Measurements from ENCODE around the gene BCAP29. TPM values are rescaled to one million over a fixed set of nuclear protein-coding genes. Genes with fewer than 3 reads are reported as not detected.

Gene BCAP29
- total and polyA plus RNA-seq, 9 of the 15 experiments (the other 6 are each of a cell fraction or from before 2014, with no cell fraction given) = 63.4 to 137 (median 79.7) TPM

DNA sequence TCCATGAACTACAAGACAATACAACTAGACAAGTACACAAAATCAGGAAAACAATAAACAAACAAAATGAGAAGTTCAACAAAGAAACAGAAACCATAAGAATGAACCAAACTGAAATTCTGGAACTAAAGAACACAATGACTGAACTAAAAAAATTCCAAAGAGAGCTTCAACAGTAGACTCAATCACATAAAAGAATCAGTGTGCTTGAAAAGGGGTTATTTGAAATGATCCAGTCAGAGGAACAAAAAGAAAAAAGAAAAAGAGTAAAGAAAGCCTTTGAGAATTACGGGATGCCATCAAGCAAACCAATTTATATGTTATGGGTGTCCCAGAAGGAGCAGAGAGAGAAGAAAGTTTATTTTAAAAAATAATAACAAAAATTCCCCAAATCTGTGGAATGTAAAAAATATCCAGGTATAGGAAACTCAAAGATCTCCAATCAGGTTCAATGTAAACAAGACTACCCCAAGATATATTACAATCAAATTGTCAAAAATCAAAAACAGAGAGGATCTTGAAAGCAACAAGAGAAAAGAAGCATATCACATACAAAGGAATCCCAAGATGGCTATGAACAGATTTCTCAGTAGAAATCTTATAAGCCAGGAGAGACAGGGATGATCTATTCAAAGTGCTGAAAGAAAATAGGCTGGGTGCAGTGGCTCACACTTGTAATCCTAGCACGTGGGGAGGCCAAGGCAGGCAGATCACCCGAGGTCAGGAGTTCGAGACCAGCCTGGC lies 35.0 kb upstream of the BCAP29 start (continued):
- TF ChIP-seq MXI1 (IDR thresholded peaks at IDR 0.05; ENCODE audit: low read depth, low read length) (no peak), ZNF696 (CRISPR knock-in tag; conservative IDR thresholded peaks at IDR 0.05) (no peak), EP400 (IDR thresholded peaks at IDR 0.05) (no peak), ELF2 (CRISPR knock-in tag; IDR thresholded peaks at IDR 0.05) (no peak), SRSF7 (optimal IDR thresholded peaks at IDR 0.05; ENCODE audit: low read depth, low read length) (no peak), ETV5 (CRISPR knock-in tag; IDR thresholded peaks at IDR 0.05; ENCODE audit: low read depth) (no peak), KLF16 (IDR thresholded peaks at IDR 0.05) (no peak), SMARCB1 (IDR thresholded peaks at IDR 0.05; ENCODE audit: insufficient read length, low read depth) (no peak), ATF1 (CRISPR knock-in tag; IDR thresholded peaks at IDR 0.05) (no peak), ATF1 (tag; IDR thresholded peaks at IDR 0.05) (no peak), MYC (IDR thresholded peaks at IDR 0.05; ENCODE audit: low read depth, low read length) (no peak), MYC (CRISPR knock-in tag; IDR thresholded peaks at IDR 0.05; ENCODE audit: borderline replicate concordance, low read depth) (no peak), ZEB2 (IDR thresholded peaks at IDR 0.05) (0 out of 2 replicates have a peak, but pooled peaks have one; percentile 34)
- TF ChIP-seq, protein P1, sequence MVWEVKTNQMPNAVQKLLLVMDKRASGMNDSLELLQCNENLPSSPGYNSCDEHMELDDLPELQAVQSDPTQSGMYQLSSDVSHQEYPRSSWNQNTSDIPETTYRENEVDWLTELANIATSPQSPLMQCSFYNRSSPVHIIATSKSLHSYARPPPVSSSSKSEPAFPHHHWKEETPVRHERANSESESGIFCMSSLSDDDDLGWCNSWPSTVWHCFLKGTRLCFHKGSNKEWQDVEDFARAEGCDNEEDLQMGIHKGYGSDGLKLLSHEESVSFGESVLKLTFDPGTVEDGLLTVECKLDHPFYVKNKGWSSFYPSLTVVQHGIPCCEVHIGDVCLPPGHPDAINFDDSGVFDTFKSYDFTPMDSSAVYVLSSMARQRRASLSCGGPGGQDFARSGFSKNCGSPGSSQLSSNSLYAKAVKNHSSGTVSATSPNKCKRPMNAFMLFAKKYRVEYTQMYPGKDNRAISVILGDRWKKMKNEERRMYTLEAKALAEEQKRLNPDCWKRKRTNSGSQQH (CRISPR knock-in tag; IDR thresholded peaks at IDR 0.05) = no peak
- TF ChIP-seq, protein P2, sequence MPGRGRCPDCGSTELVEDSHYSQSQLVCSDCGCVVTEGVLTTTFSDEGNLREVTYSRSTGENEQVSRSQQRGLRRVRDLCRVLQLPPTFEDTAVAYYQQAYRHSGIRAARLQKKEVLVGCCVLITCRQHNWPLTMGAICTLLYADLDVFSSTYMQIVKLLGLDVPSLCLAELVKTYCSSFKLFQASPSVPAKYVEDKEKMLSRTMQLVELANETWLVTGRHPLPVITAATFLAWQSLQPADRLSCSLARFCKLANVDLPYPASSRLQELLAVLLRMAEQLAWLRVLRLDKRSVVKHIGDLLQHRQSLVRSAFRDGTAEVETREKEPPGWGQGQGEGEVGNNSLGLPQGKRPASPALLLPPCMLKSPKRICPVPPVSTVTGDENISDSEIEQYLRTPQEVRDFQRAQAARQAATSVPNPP (IDR thresholded peaks at IDR 0.05; ENCODE audit: borderline replicate concordance, insufficient read depth, insufficient read length) = no peak
- TF ChIP-seq, protein P3, sequence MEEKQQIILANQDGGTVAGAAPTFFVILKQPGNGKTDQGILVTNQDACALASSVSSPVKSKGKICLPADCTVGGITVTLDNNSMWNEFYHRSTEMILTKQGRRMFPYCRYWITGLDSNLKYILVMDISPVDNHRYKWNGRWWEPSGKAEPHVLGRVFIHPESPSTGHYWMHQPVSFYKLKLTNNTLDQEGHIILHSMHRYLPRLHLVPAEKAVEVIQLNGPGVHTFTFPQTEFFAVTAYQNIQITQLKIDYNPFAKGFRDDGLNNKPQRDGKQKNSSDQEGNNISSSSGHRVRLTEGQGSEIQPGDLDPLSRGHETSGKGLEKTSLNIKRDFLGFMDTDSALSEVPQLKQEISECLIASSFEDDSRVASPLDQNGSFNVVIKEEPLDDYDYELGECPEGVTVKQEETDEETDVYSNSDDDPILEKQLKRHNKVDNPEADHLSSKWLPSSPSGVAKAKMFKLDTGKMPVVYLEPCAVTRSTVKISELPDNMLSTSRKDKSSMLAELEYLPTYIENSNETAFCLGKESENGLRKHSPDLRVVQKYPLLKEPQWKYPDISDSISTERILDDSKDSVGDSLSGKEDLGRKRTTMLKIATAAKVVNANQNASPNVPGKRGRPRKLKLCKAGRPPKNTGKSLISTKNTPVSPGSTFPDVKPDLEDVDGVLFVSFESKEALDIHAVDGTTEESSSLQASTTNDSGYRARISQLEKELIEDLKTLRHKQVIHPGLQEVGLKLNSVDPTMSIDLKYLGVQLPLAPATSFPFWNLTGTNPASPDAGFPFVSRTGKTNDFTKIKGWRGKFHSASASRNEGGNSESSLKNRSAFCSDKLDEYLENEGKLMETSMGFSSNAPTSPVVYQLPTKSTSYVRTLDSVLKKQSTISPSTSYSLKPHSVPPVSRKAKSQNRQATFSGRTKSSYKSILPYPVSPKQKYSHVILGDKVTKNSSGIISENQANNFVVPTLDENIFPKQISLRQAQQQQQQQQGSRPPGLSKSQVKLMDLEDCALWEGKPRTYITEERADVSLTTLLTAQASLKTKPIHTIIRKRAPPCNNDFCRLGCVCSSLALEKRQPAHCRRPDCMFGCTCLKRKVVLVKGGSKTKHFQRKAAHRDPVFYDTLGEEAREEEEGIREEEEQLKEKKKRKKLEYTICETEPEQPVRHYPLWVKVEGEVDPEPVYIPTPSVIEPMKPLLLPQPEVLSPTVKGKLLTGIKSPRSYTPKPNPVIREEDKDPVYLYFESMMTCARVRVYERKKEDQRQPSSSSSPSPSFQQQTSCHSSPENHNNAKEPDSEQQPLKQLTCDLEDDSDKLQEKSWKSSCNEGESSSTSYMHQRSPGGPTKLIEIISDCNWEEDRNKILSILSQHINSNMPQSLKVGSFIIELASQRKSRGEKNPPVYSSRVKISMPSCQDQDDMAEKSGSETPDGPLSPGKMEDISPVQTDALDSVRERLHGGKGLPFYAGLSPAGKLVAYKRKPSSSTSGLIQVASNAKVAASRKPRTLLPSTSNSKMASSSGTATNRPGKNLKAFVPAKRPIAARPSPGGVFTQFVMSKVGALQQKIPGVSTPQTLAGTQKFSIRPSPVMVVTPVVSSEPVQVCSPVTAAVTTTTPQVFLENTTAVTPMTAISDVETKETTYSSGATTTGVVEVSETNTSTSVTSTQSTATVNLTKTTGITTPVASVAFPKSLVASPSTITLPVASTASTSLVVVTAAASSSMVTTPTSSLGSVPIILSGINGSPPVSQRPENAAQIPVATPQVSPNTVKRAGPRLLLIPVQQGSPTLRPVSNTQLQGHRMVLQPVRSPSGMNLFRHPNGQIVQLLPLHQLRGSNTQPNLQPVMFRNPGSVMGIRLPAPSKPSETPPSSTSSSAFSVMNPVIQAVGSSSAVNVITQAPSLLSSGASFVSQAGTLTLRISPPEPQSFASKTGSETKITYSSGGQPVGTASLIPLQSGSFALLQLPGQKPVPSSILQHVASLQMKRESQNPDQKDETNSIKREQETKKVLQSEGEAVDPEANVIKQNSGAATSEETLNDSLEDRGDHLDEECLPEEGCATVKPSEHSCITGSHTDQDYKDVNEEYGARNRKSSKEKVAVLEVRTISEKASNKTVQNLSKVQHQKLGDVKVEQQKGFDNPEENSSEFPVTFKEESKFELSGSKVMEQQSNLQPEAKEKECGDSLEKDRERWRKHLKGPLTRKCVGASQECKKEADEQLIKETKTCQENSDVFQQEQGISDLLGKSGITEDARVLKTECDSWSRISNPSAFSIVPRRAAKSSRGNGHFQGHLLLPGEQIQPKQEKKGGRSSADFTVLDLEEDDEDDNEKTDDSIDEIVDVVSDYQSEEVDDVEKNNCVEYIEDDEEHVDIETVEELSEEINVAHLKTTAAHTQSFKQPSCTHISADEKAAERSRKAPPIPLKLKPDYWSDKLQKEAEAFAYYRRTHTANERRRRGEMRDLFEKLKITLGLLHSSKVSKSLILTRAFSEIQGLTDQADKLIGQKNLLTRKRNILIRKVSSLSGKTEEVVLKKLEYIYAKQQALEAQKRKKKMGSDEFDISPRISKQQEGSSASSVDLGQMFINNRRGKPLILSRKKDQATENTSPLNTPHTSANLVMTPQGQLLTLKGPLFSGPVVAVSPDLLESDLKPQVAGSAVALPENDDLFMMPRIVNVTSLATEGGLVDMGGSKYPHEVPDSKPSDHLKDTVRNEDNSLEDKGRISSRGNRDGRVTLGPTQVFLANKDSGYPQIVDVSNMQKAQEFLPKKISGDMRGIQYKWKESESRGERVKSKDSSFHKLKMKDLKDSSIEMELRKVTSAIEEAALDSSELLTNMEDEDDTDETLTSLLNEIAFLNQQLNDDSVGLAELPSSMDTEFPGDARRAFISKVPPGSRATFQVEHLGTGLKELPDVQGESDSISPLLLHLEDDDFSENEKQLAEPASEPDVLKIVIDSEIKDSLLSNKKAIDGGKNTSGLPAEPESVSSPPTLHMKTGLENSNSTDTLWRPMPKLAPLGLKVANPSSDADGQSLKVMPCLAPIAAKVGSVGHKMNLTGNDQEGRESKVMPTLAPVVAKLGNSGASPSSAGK (IDR thresholded peaks at IDR 0.05) = no peak
